DOHH2 (cell line): Measurements from ENCODE around the gene CTLA4.

ENCODE experiments used
- H3F3A ChIP-seq: fragments of 200-600 bp; sonication (generic), shearing (Covaris generic); 2 replicates; pipeline ENCODE4 v1.6.0; 2016; ENCODE audit warnings: antibody characterized with exemption, mild to moderate bottlenecking; ENCODE audit not compliant: control insufficient read depth, insufficient read depth
- H3K27ac ChIP-seq: fragments of 200-600 bp; sonication (generic); 2 replicates; pipeline ENCODE4 v1.5.1; 2014; ENCODE audit warnings: low read depth, mild to moderate bottlenecking, low read length, moderate library complexity
- H3K27me3 ChIP-seq: fragments of 200-600 bp; sonication (generic); 2 replicates; pipeline ENCODE4 v1.6.1; 2014; ENCODE audit warnings: mild to moderate bottlenecking, low read length, mixed read lengths; ENCODE audit not compliant: control insufficient read depth
- H3K36me3 ChIP-seq: fragments of 200-600 bp; sonication (generic); 2 replicates; pipeline ENCODE4 v1.6.1; 2014; ENCODE audit warnings: mild to moderate bottlenecking, low read length, moderate library complexity, mixed read lengths; ENCODE audit not compliant: control insufficient read depth
- H3K4me1 ChIP-seq: fragments of 200-600 bp; sonication (generic); 2 replicates; pipeline ENCODE4 v1.6.1; 2014; ENCODE audit warnings: mild to moderate bottlenecking, low read length, mixed read lengths; ENCODE audit not compliant: control insufficient read depth
- H3K4me2 ChIP-seq: fragments of 200-600 bp; sonication (generic); 2 replicates; pipeline ENCODE4 v1.6.0; 2014; ENCODE audit warnings: mild to moderate bottlenecking, low read length, moderate library complexity
- H3K4me3 ChIP-seq: fragments of 200-600 bp; sonication (generic); 2 replicates; pipeline ENCODE4 v1.5.1; 2014; ENCODE audit warnings: mild to moderate bottlenecking, low read length, mixed read lengths
- H3K79me2 ChIP-seq: fragments of 200-600 bp; sonication (generic); 2 replicates; pipeline ENCODE4 v1.6.1; 2014; ENCODE audit warnings: mild to moderate bottlenecking, low read length, mixed read lengths; ENCODE audit not compliant: control insufficient read depth
- H3K9me2 ChIP-seq: fragments of 200-600 bp; sonication (generic); replicated peaks from 2 replicates; pipeline ENCODE4 v1.6.1; 2014; ENCODE audit warnings: mild to moderate bottlenecking, low read length, mixed read lengths; ENCODE audit not compliant: control insufficient read depth
- H3K9me3 ChIP-seq: fragments of 200-600 bp; sonication (generic); 2 replicates; pipeline ENCODE4 v1.6.1; 2014; ENCODE audit warnings: antibody characterized with exemption, low read length, mixed read lengths; ENCODE audit not compliant: control insufficient read depth, insufficient read depth
- H4K20me1 ChIP-seq: fragments of 200-600 bp; sonication (generic); 2 replicates; pipeline ENCODE4 v1.6.0; 2014; ENCODE audit warnings: low read depth, mild to moderate bottlenecking, antibody characterized with exemption, low read length, moderate library complexity; ENCODE audit not compliant: control insufficient read depth, insufficient read depth
- CTCF ChIP-seq: fragments of 200-600 bp; sonication (generic); IDR thresholded peaks from one replicate; pipeline ENCODE4 v1.5.1; 2014; ENCODE audit warnings: antibody characterized with exemption, mild to moderate bottlenecking, low read depth, low read length; ENCODE audit not compliant: poor library complexity, severe bottlenecking
- EZH2phosphoT487 ChIP-seq: fragments of 200-600 bp; sonication (generic); IDR thresholded peaks from 2 replicates; pipeline ENCODE4 v1.6.1; 2017; ENCODE audit warnings: borderline replicate concordance, mild to moderate bottlenecking, antibody characterized with exemption, low read length, moderate library complexity, mixed read lengths

CTLA4 gene

DNA sequence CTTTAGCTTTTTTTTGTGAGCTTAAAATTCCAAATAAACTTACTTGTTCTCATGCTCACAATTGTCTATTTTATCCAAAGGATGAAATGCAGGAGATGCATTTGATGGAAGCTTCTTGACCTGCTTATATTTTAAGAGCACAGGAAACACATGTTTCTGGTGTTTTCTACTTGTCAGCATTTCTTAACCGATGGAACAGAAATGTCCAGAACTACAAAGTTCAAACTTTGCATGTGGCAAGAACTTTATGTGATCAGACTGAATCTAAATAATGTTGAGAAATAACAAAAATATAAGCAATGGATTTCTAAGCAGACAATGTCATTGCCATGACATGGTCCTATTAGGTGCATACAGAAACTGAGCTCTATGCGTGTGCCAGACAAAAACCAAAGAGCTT is 9.9 kb upstream of the CTLA4 start:
- no peak overlapping the region for H3K4me3 ChIP-seq
- H3K4me1 ChIP-seq: no peaks in the 10 kb centered on the region
- H3F3A ChIP-seq: no peaks in the 10 kb centered on the region
- no peak for TF ChIP-seq CTCF
- H3K27ac ChIP-seq: no peak overlapping the region
- no peaks in the 10 kb centered on the region for H3K79me2 ChIP-seq
- no peak overlapping the region for H3K4me2 ChIP-seq
- no peaks in the 10 kb centered on the region for H4K20me1 ChIP-seq
- H3K9me3 ChIP-seq: no peaks in the 10 kb centered on the region
- H3K27me3 ChIP-seq: 0 out of 2 replicates have a peak, but pooled peaks cover under 1% of the 10 kb centered on the region
- H3K36me3 ChIP-seq: no peaks in the 10 kb centered on the region
- no peaks in the 10 kb centered on the region for H3K9me2 ChIP-seq

- 0 out of 2 replicates have a peak, but pooled peaks cover 2% of the 10 kb centered on the region for H3K27me3 ChIP-seq
- no peaks in the 10 kb centered on the region for H3K4me1 ChIP-seq
- no peak for TF ChIP-seq CTCF
- no peak for TF ChIP-seq EZH2phosphoT487
- H3K9me2 ChIP-seq: no peaks in the 10 kb centered on the region
- no peaks in the 10 kb centered on the region for H3F3A ChIP-seq
- H3K36me3 ChIP-seq: no peaks in the 10 kb centered on the region
- no peaks in the 10 kb centered on the region for H3K79me2 ChIP-seq
- H3K9me3 ChIP-seq: no peaks in the 10 kb centered on the region
- no peaks in the 10 kb centered on the region for H4K20me1 ChIP-seq
- no peak overlapping the region for H3K4me3 ChIP-seq
- no peak overlapping the region for H3K4me2 ChIP-seq
- no peak overlapping the region for H3K27ac ChIP-seq
Observed at GRCh38 chr2:203858176-203858575, 9.4 kb upstream of the CTLA4 start.

GRCh38 chr2:203859030-203859789 is 8.4 kb upstream of the CTLA4 start:
- TF ChIP-seq CTCF: no peak
- no peak for TF ChIP-seq EZH2phosphoT487
- Histone ChIP-seq H3K4me2 (no peak overlapping the region), H3K4me1 (no peaks in the 10 kb centered on the region), H3K9me2 (no peaks in the 10 kb centered on the region), H3K36me3 (no peaks in the 10 kb centered on the region), H3K4me3 (no peak overlapping the region), H3K79me2 (no peaks in the 10 kb centered on the region), H3K27ac (no peak overlapping the region), H3K27me3 (0 out of 2 replicates have a peak, but pooled peaks cover 2% of the 10 kb centered on the region), H3F3A (no peaks in the 10 kb centered on the region), H4K20me1 (no peaks in the 10 kb centered on the region), H3K9me3 (no peaks in the 10 kb centered on the region)
